ENCODE measurements around the gene DISP3. TPM values are rescaled to one million over a fixed set of nuclear protein-coding genes. Genes with fewer than 3 reads are reported as not detected.

The DISP3 gene
- total and polyA plus RNA-seq, 2 of the 13 experiments (the other 11 are each of a cell fraction or from before 2014, with no cell fraction given) = 0.08 to 0.13 TPM

- H3K79me2 ChIP-seq (ENCODE audit: insufficient read depth, low read length) = no peaks in the 10 kb centered on the region
- DNase-seq (ENCODE audit: low spot score) (no peak), FAIRE-seq (no peak), ATAC-seq (no peak)
- BruUV-seq (replicated peaks) = no TSS peak
- no peaks in the 10 kb centered on the region for H3K4me1 ChIP-seq (ENCODE audit: insufficient read depth, low read length)
- no peaks in the 10 kb centered on the region for H3K36me3 ChIP-seq (replicated peaks in 1 of 2; ENCODE audit: control insufficient read depth in 1 of 2, insufficient read depth in 2 of 2, low read length in 2 of 2)
- no peaks in the 10 kb centered on the region for H3K9me3 ChIP-seq (ENCODE audit: low read length)
- no peak overlapping the region for H3K27ac ChIP-seq (ENCODE audit: extremely low read length, insufficient read depth, low read length)
- no peak overlapping the region for H3K4me2 ChIP-seq (ENCODE audit: low read depth, low read length)
- no peak overlapping the region for H2AFZ ChIP-seq (ENCODE audit: low read length)
- in situ Hi-C loops (cut with HindIII; ENCODE audit: extremely low pct_ligation_motif_present, low pct_unique_long_range_greater_than_20kb) = no loop called here
- peaks cover 0 to 5% of the 10 kb centered on the region in 2 experiments; a peak in 1 of 5 replicates for H3K27me3 ChIP-seq (ENCODE audit: control insufficient read depth in 1 of 2, insufficient read depth in 2 of 2, low read length in 2 of 2)
- no peak overlapping the region for H3K4me3 ChIP-seq (replicated peaks in 1 of 3; ENCODE audit: insufficient read depth in 1 of 3, low read depth in 2 of 3, low read length in 3 of 3)
- POLR2A ChIA-PET = no interaction called here
- H4K20me1 ChIP-seq (ENCODE audit: insufficient read depth, low read length) = no peaks in the 10 kb centered on the region
- WGBS (ENCODE audit: low lambda C conversion rate) = 5% methylated on average over 5 of the region's 6 CpGs
- no peak overlapping the region for H3K9ac ChIP-seq (ENCODE audit: insufficient read depth, low read depth, low read length)
- CTCF ChIA-PET (ENCODE audit: low intra/inter-chr PET ratio, low total read pairs) = no interaction called here
- intact Hi-C loops (cut with micrococcal nuclease; ENCODE audit: unreplicated experiment) = no loop called here
- TF ChIP-seq ZGPAT (CRISPR knock-in tag; IDR thresholded peaks at IDR 0.05) (no peak), NONO (IDR thresholded peaks at IDR 0.05) (no peak), NONO (CRISPR knock-in tag; conservative IDR thresholded peaks at IDR 0.05) (no peak), BORCS8-MEF2B (CRISPR knock-in tag; IDR thresholded peaks at IDR 0.05) (no peak), AGO2 (optimal IDR thresholded peaks at IDR 0.05; ENCODE audit: low read depth, low read length) (no peak), ATF2 (CRISPR knock-in tag; IDR thresholded peaks at IDR 0.05) (no peak), ZBTB46 (CRISPR knock-in tag; IDR thresholded peaks at IDR 0.05; ENCODE audit: borderline replicate concordance) (no peak), ZBTB8A (CRISPR knock-in tag; IDR thresholded peaks at IDR 0.05; ENCODE audit: borderline replicate concordance, low read depth) (no peak), IRF9 (CRISPR knock-in tag; IDR thresholded peaks at IDR 0.05; ENCODE audit: borderline replicate concordance) (no peak), ZNF460 (CRISPR knock-in tag; IDR thresholded peaks at IDR 0.05; ENCODE audit: borderline replicate concordance) (no peak), FOXK1 (CRISPR knock-in tag; IDR thresholded peaks at IDR 0.05; ENCODE audit: borderline replicate concordance, low read depth) (no peak), HIC2 (CRISPR knock-in tag; IDR thresholded peaks at IDR 0.05; ENCODE audit: low read depth) (no peak), ZNF225 (CRISPR knock-in tag; IDR thresholded peaks at IDR 0.05) (no peak), ZNF839 (CRISPR knock-in tag; IDR thresholded peaks at IDR 0.05; ENCODE audit: borderline replicate concordance) (no peak)
These were observed 10.1 kb upstream of the DISP3 start for GRCh38 chr1:11468878-11469277.

Data from HepG2 (cell line).